Glutamatergic neuron (in vitro differentiated cells): ENCODE data around the gene RNASEH2B. TPM values are rescaled to one million over a fixed set of nuclear protein-coding genes. Genes with fewer than 3 reads are reported as not detected.

Experiments used
- DNase-seq: peaks from one replicate; pipeline ENCODE4 v3.0.0; 2022
- H3K27ac Mint-ChIP-seq: one replicate; pipeline ENCODE4 v1.8.0; 2020; ENCODE audit warnings: mild to moderate bottlenecking, mixed read lengths, inconsistent platforms; ENCODE audit not compliant: unreplicated experiment
- H3K27me3 Mint-ChIP-seq: one replicate; pipeline ENCODE4 v1.8.0; 2020; ENCODE audit warnings: mild to moderate bottlenecking, moderate library complexity, mixed read lengths, inconsistent platforms; ENCODE audit not compliant: unreplicated experiment
- H3K36me3 Mint-ChIP-seq: one replicate; pipeline ENCODE4 v1.8.0; 2020; ENCODE audit warnings: mild to moderate bottlenecking, mixed read lengths, inconsistent platforms; ENCODE audit not compliant: unreplicated experiment
- H3K4me1 Mint-ChIP-seq: one replicate; pipeline ENCODE4 v1.8.0; 2020; ENCODE audit warnings: mild to moderate bottlenecking, low read depth, mixed read lengths, inconsistent platforms; ENCODE audit not compliant: unreplicated experiment
- H3K4me3 Mint-ChIP-seq: one replicate; pipeline ENCODE4 v1.8.0; 2020; ENCODE audit warnings: mild to moderate bottlenecking, mixed read lengths, inconsistent platforms; ENCODE audit not compliant: unreplicated experiment
- H3K9me3 Mint-ChIP-seq: one replicate; pipeline ENCODE4 v1.8.0; 2020; ENCODE audit warnings: mild to moderate bottlenecking, moderate library complexity, mixed read lengths, inconsistent platforms; ENCODE audit not compliant: unreplicated experiment
- CTCF ChIP-seq: fragments of 200-600 bp; sonication (generic); IDR thresholded peaks from one replicate; pipeline ENCODE4 v1.5.0; 2021; ENCODE audit not compliant: partially characterized antibody, unreplicated experiment
- total RNA-seq: library from RNA; stranded (reverse); fragmentation: NEBNext Ultra II Directional; extraction: Animal tissue kit (Norgen Biotek cat#: 25700); gene quantifications from one replicate; pipeline ENCODE4 v1.2.1, GENCODE V29; 2021; ENCODE audit not compliant: unreplicated experiment

The RNASEH2B gene
- total RNA-seq, 1 donor from 2014 or later: 10.4 TPM

GRCh38 chr13:50871405-50871804, 38.2 kb upstream of the RNASEH2B start:
- no peaks in the 10 kb centered on the region for H3K36me3 Mint-ChIP-seq
- TF ChIP-seq CTCF: no peak
- peaks cover 4% of the 10 kb centered on the region for H3K4me1 Mint-ChIP-seq
- no peak overlapping the region for H3K4me3 Mint-ChIP-seq
- H3K27ac Mint-ChIP-seq: no peak overlapping the region
- DNase-seq: no peak
- H3K9me3 Mint-ChIP-seq: peaks cover 3% of the 10 kb centered on the region
- H3K27me3 Mint-ChIP-seq: no peaks in the 10 kb centered on the region

- Mint-ChIP-seq H3K36me3 (no peaks in the 10 kb centered on the region), H3K9me3 (peaks cover 2% of the 10 kb centered on the region), H3K4me3 (no peak overlapping the region), H3K4me1 (peaks cover 4% of the 10 kb centered on the region), H3K27ac (no peak overlapping the region), H3K27me3 (no peaks in the 10 kb centered on the region)
- no peak for TF ChIP-seq CTCF
- DNase-seq: no peak
Measured at GRCh38 chr13:50873467-50873866, 36.1 kb upstream of the RNASEH2B start.

GRCh38 chr13:50873991-50874390, 35.6 kb upstream of the RNASEH2B start:
- no peak overlapping the region for H3K27ac Mint-ChIP-seq

GRCh38 chr13:50882816-50883435, 26.7 kb upstream of the RNASEH2B start:
- no peak overlapping the region for H3K27ac Mint-ChIP-seq

More at GRCh38 chr13:50873991-50874390, 35.6 kb upstream of the RNASEH2B start:
- H3K9me3 Mint-ChIP-seq: peaks cover 2% of the 10 kb centered on the region
- H3K36me3 Mint-ChIP-seq: no peaks in the 10 kb centered on the region
- H3K27me3 Mint-ChIP-seq: no peaks in the 10 kb centered on the region
- H3K4me1 Mint-ChIP-seq: peaks cover 4% of the 10 kb centered on the region
- TF ChIP-seq CTCF: no peak
- no peak overlapping the region for H3K4me3 Mint-ChIP-seq
- no peak for DNase-seq

More at GRCh38 chr13:50882816-50883435, 26.7 kb upstream of the RNASEH2B start:
- H3K4me3 Mint-ChIP-seq: no peak overlapping the region
- H3K4me1 Mint-ChIP-seq: no peaks in the 10 kb centered on the region
- H3K9me3 Mint-ChIP-seq: no peaks in the 10 kb centered on the region
- no peaks in the 10 kb centered on the region for H3K27me3 Mint-ChIP-seq
- H3K36me3 Mint-ChIP-seq: no peaks in the 10 kb centered on the region
- TF ChIP-seq CTCF: no peak
- DNase-seq: no peak
